Immature natural killer cell (primary cell): ENCODE measurements around the gene KHDC4. TPM values are rescaled to one million over a fixed set of nuclear protein-coding genes. Genes with fewer than 3 reads are reported as not detected.
"Not testable (repeated sequence)": the region's sequence is repeated elsewhere in the genome, so short reads cannot be mapped to it uniquely, and the experiment has no call there.

Experiments used
- DNase-seq, 3 donors: peaks; one replicate each; pipeline ENCODE4 v3.0.0; 2022; ENCODE audit warnings: mixed read lengths in 1 of 3
- H3K27ac Mint-ChIP-seq, 6 donors: one replicate each; pipeline ENCODE4 v1.8.0; 2020; ENCODE audit warnings: mixed read lengths in 6 of 6, mild to moderate bottlenecking in 5 of 6, inconsistent platforms in 4 of 6, moderate library complexity in 3 of 6
- H3K27me3 Mint-ChIP-seq, 3 donors: one replicate each; pipeline ENCODE4 v1.8.0; 2020 to 2021; ENCODE audit warnings: low read depth in 3 of 3, mild to moderate bottlenecking in 3 of 3, mixed read lengths in 3 of 3, moderate library complexity in 3 of 3, inconsistent platforms in 1 of 3
- H3K36me3 Mint-ChIP-seq, 3 donors: one replicate each; pipeline ENCODE4 v1.8.0; 2020; ENCODE audit warnings: mixed read lengths in 3 of 3, inconsistent platforms in 2 of 3, mild to moderate bottlenecking in 2 of 3
- H3K4me1 Mint-ChIP-seq, 2 donors: one replicate each; pipeline ENCODE4 v1.8.0; 2020; ENCODE audit warnings: inconsistent platforms in 2 of 2, mild to moderate bottlenecking in 2 of 2, mixed read lengths in 2 of 2, moderate library complexity in 1 of 2
- H3K4me3 Mint-ChIP-seq, 5 donors: one replicate each; pipeline ENCODE4 v1.8.0; 2020; ENCODE audit warnings: mild to moderate bottlenecking in 5 of 5, mixed read lengths in 5 of 5, inconsistent platforms in 3 of 5, moderate library complexity in 3 of 5
- H3K9me3 Mint-ChIP-seq, 6 donors: one replicate each; pipeline ENCODE4 v1.8.0; 2020; ENCODE audit warnings: mild to moderate bottlenecking in 6 of 6, mixed read lengths in 6 of 6, inconsistent platforms in 4 of 6, moderate library complexity in 3 of 6
- polyA plus RNA-seq, 3 donors: library from polyadenylated mRNA; unstranded; fragments of 300-500 nt; fragmentation: Illumina TruSeq; gene quantifications; one replicate each; pipeline ENCODE4 v1.2.3, GENCODE V29; 2021

The KHDC4 gene
- polyA plus RNA-seq, 3 donors from 2014 or later = 1.0 to 7.0 (median 4.1) TPM

- Mint-ChIP-seq H3K36me3 (peaks cover 0 to 12% (median 4%) of the 10 kb centered on the region in 3 donors), H3K4me1 (peaks cover 50 to 53% of the 10 kb centered on the region in 2 donors), H3K27me3 (peaks cover 0 to 17% (median 9%) of the 10 kb centered on the region in 3 donors), H3K27ac (peak overlapping the region in 3 of 6 donors; percentile 36 to 48 (median 40)), H3K9me3 (no peaks in the 10 kb centered on the region), H3K4me3 (peak overlapping the region in 1 of 5 donors; percentile 30)
- no peak for DNase-seq
Measured at GRCh38 chr1:155942578-155943141, 8.4 kb upstream of the KHDC4 start.

- Mint-ChIP-seq H3K4me1 (peaks cover 47 to 49% of the 10 kb centered on the region in 2 donors), H3K4me3 (peak overlapping the region in 1 of 5 donors; percentile 30), H3K27ac (peak overlapping the region in 3 of 6 donors; percentile 36 to 48 (median 40)), H3K9me3 (no peaks in the 10 kb centered on the region), H3K27me3 (peaks cover 0 to 17% (median 9%) of the 10 kb centered on the region in 3 donors), H3K36me3 (peaks cover 0 to 10% (median 3%) of the 10 kb centered on the region in 3 donors)
- no peak for DNase-seq
Measured at GRCh38 chr1:155941845-155942531, 7.8 kb upstream of the KHDC4 start.

- H3K27me3 Mint-ChIP-seq = peaks cover 0 to 14% (median 9%) of the 10 kb centered on the region in 3 donors
- no peak for DNase-seq
- H3K4me3 Mint-ChIP-seq = peak within 1 kb of the TSS in 2 of 5 donors; percentile 27 to 30
- peak within 1 kb of the TSS; percentile 32 to 62 (median 46) for H3K27ac Mint-ChIP-seq
- peaks cover 0 to 3% (median 0%) of the 10 kb centered on the region in 3 donors for H3K36me3 Mint-ChIP-seq
- H3K9me3 Mint-ChIP-seq = no peaks in the 10 kb centered on the region
- H3K4me1 Mint-ChIP-seq = peaks cover 39 to 42% of the 10 kb centered on the region in 2 donors
Measured at GRCh38 chr1:155940993-155941844, 7.0 kb upstream of the KHDC4 start, which contains the start of gene RXFP4. TSS of gene RXFP4 (plus strand) at chr1:155941638. CDS start at chr1:155941710, 72 bp downstream.

- H3K27me3 Mint-ChIP-seq = peaks cover 0 to 11% (median 7%) of the 10 kb centered on the region in 3 donors
- no peak for DNase-seq
- H3K9me3 Mint-ChIP-seq = no peaks in the 10 kb centered on the region
- H3K27ac Mint-ChIP-seq = peak overlapping the region in 5 of 6 donors; percentile 28 to 62 (median 51)
- H3K4me3 Mint-ChIP-seq = no peak overlapping the region
- peaks cover 39% of the 10 kb centered on the region in 2 donors for H3K4me1 Mint-ChIP-seq
- H3K36me3 Mint-ChIP-seq = no peaks in the 10 kb centered on the region
Measured at GRCh38 chr1:155940482-155940992, 6.3 kb upstream of the KHDC4 start.

- H3K36me3 Mint-ChIP-seq = no peaks in the 10 kb centered on the region
- no peak overlapping the region for H3K4me3 Mint-ChIP-seq
- peak; percentile 25 to 40 (median 31) for DNase-seq
- peaks cover 29 to 30% of the 10 kb centered on the region in 2 donors for H3K4me1 Mint-ChIP-seq
- peaks cover 0 to 8% (median 5%) of the 10 kb centered on the region in 3 donors for H3K27me3 Mint-ChIP-seq
- H3K27ac Mint-ChIP-seq = peak overlapping the region in 2 of 6 donors; percentile 26 to 83
- no peaks in the 10 kb centered on the region for H3K9me3 Mint-ChIP-seq
Measured at GRCh38 chr1:155938220-155938627, 4.0 kb upstream of the KHDC4 start.

- no peak for DNase-seq
- Mint-ChIP-seq H3K4me3 (peak overlapping the region in 2 of 5 donors; percentile 36 to 58), H3K9me3 (no peaks in the 10 kb centered on the region), H3K4me1 (peaks cover 27 to 29% of the 10 kb centered on the region in 2 donors), H3K36me3 (peaks cover 0 to 4% (median 0%) of the 10 kb centered on the region in 3 donors), H3K27me3 (peaks cover 0 to 1% (median under 1%) of the 10 kb centered on the region in 3 donors), H3K27ac (no peak overlapping the region)
Measured at GRCh38 chr1:155934936-155935590, 850 bp upstream of the KHDC4 start.

- Mint-ChIP-seq H3K27me3 (no peaks in the 10 kb centered on the region), H3K27ac (no peak overlapping the region), H3K9me3 (no peaks in the 10 kb centered on the region), H3K36me3 (peaks cover 0 to 12% (median 8%) of the 10 kb centered on the region in 3 donors), H3K4me1 (peaks cover 31 to 38% of the 10 kb centered on the region in 2 donors), H3K4me3 (no peak overlapping the region)
- no peak for DNase-seq
Measured at GRCh38 chr1:155933591-155934096, 569 bp downstream of the KHDC4 start.

GRCh38 chr1:155932487-155932886 is 1.7 kb downstream of the KHDC4 start:
- Mint-ChIP-seq H3K36me3 (peaks cover 3 to 20% (median 8%) of the 10 kb centered on the region in 3 donors), H3K4me3 (peak overlapping the region in 4 of 5 donors; percentile 23 to 45 (median 31)), H3K27me3 (no peaks in the 10 kb centered on the region)

GRCh38 chr1:155932081-155932480 is 2.1 kb downstream of the KHDC4 start:
- no peaks in the 10 kb centered on the region for H3K9me3 Mint-ChIP-seq
- no peaks in the 10 kb centered on the region for H3K27me3 Mint-ChIP-seq
- peak overlapping the region in 3 of 5 donors; percentile 23 to 46 (median 27) for H3K4me3 Mint-ChIP-seq
- DNase-seq = no peak
- H3K27ac Mint-ChIP-seq = peak overlapping the region in 4 of 6 donors; percentile 50 to 70 (median 55)
- H3K4me1 Mint-ChIP-seq = peaks cover 28 to 39% of the 10 kb centered on the region in 2 donors
- peaks cover 5 to 23% (median 8%) of the 10 kb centered on the region in 3 donors for H3K36me3 Mint-ChIP-seq

More at GRCh38 chr1:155932487-155932886, 1.7 kb downstream of the KHDC4 start:
- no peak for DNase-seq
- H3K27ac Mint-ChIP-seq = peak overlapping the region in 2 of 6 donors; percentile 67 to 70
- H3K9me3 Mint-ChIP-seq = no peaks in the 10 kb centered on the region
- H3K4me1 Mint-ChIP-seq = peaks cover 28 to 38% of the 10 kb centered on the region in 2 donors

- Mint-ChIP-seq H3K9me3 (no peaks in the 10 kb centered on the region), H3K27ac (peak overlapping the region in 5 of 6 donors; percentile 53 to 70 (median 67)), H3K27me3 (no peaks in the 10 kb centered on the region), H3K36me3 (peaks cover 10 to 29% (median 14%) of the 10 kb centered on the region in 3 donors), H3K4me1 (peaks cover 30 to 43% of the 10 kb centered on the region in 2 donors), H3K4me3 (peak overlapping the region; percentile 12 to 66 (median 29))
- DNase-seq = no peak
Measured at GRCh38 chr1:155931332-155932038, 2.7 kb downstream of the KHDC4 start.

GRCh38 chr1:155930725-155931124 is 3.5 kb downstream of the KHDC4 start:
- not testable (repeated sequence) for H3K9me3 Mint-ChIP-seq, H3K27me3 Mint-ChIP-seq, DNase-seq
- Mint-ChIP-seq H3K4me3 (peak overlapping the region in 2 of 5 donors; percentile 55 to 66), H3K4me1 (peaks cover 26 to 38% of the 10 kb centered on the region in 2 donors), H3K36me3 (peaks cover 14 to 34% (median 18%) of the 10 kb centered on the region in 3 donors), H3K27ac (peak overlapping the region; percentile 20 to 77 (median 65))

- H3K4me1 Mint-ChIP-seq = peaks cover 26 to 37% of the 10 kb centered on the region in 2 donors
- peaks cover 20 to 39% (median 23%) of the 10 kb centered on the region in 3 donors for H3K36me3 Mint-ChIP-seq
- peak overlapping the region in 1 of 6 donors; percentile 64 for H3K27ac Mint-ChIP-seq
- no peaks in the 10 kb centered on the region for H3K27me3 Mint-ChIP-seq
- no peaks in the 10 kb centered on the region for H3K9me3 Mint-ChIP-seq
- no peak overlapping the region for H3K4me3 Mint-ChIP-seq
- no peak for DNase-seq
Measured at GRCh38 chr1:155929057-155929456, 5.2 kb downstream of the KHDC4 start.
